Measurements from ENCODE around the gene SYT12.

The SYT12 gene

GRCh38 chr11:67054836-67055523, 32.0 kb downstream of the SYT12 start:
- Histone ChIP-seq H3K4me3 (ENCODE audit: low read length) (no peak overlapping the region), H3K4ac (ENCODE audit: low read depth, low read length) (no peak overlapping the region), H4K5ac (ENCODE audit: low read length) (no peak overlapping the region), H4K8ac (ENCODE audit: low read depth, low read length) (no peak overlapping the region), H3K4me2 (ENCODE audit: low read length) (no peak overlapping the region), H3K23ac (ENCODE audit: low read length) (no peak overlapping the region), H2AK5ac (ENCODE audit: low read length) (no peak overlapping the region), H3K27ac (ENCODE audit: low read depth, low read length) (no peak overlapping the region), H3K56ac (ENCODE audit: low read length) (peak overlapping the region; percentile 30), H3K9ac (ENCODE audit: low read length) (no peak overlapping the region), H2BK120ac (ENCODE audit: low read depth, low read length) (no peak overlapping the region), H3K4me1 (ENCODE audit: control insufficient read depth, low read depth, low read length) (peaks cover 4% of the 10 kb centered on the region), H2BK15ac (replicated peaks; ENCODE audit: low read depth) (no peak overlapping the region), H2BK5ac (ENCODE audit: low read length) (no peak overlapping the region), H3K79me2 (ENCODE audit: control insufficient read depth, insufficient read depth, low read length) (no peaks in the 10 kb centered on the region), H3K79me1 (ENCODE audit: low read length) (no peaks in the 10 kb centered on the region), H3K18ac (ENCODE audit: low read length) (no peak overlapping the region), H3K27me3 (ENCODE audit: insufficient read depth, low read length, poor library complexity) (no peaks in the 10 kb centered on the region), H3K36me3 (ENCODE audit: control insufficient read depth, insufficient read depth, low read length) (no peaks in the 10 kb centered on the region)
- WGBS (ENCODE audit: extremely low coverage, insufficient coverage, low lambda C conversion rate): no CpG with 5 or more reads among the region's 10 CpGs
- peak; percentile 76 for DNase-seq

GRCh38 chr11:67055812-67056211, 32.9 kb downstream of the SYT12 start:
- no peak overlapping the region for H4K8ac ChIP-seq (ENCODE audit: low read depth, low read length)
- DNase-seq: no peak
- H3K9ac ChIP-seq (ENCODE audit: low read length): no peak overlapping the region
- H3K4me3 ChIP-seq (ENCODE audit: low read length): no peak overlapping the region
- no peak overlapping the region for H3K56ac ChIP-seq (ENCODE audit: low read length)
- H3K27ac ChIP-seq (ENCODE audit: low read depth, low read length): no peak overlapping the region
- H3K79me2 ChIP-seq (ENCODE audit: control insufficient read depth, insufficient read depth, low read length): no peaks in the 10 kb centered on the region
- WGBS (ENCODE audit: extremely low coverage, insufficient coverage, low lambda C conversion rate): no CpG with 5 or more reads among the region's 17 CpGs
- H3K4me2 ChIP-seq (ENCODE audit: low read length): no peak overlapping the region
- no peak overlapping the region for H2BK120ac ChIP-seq (ENCODE audit: low read depth, low read length)
- no peak overlapping the region for H4K5ac ChIP-seq (ENCODE audit: low read length)
- no peak overlapping the region for H3K4ac ChIP-seq (ENCODE audit: low read depth, low read length)
- H3K79me1 ChIP-seq (ENCODE audit: low read length): no peaks in the 10 kb centered on the region
- peaks cover 4% of the 10 kb centered on the region for H3K4me1 ChIP-seq (ENCODE audit: control insufficient read depth, low read depth, low read length)
- no peaks in the 10 kb centered on the region for H3K27me3 ChIP-seq (ENCODE audit: insufficient read depth, low read length, poor library complexity)
- peak overlapping the region; percentile 7 for H3K18ac ChIP-seq (ENCODE audit: low read length)
- H2BK5ac ChIP-seq (ENCODE audit: low read length): no peak overlapping the region
- no peak overlapping the region for H2AK5ac ChIP-seq (ENCODE audit: low read length)
- no peak overlapping the region for H2BK15ac ChIP-seq (replicated peaks; ENCODE audit: low read depth)
- no peak overlapping the region for H3K23ac ChIP-seq (ENCODE audit: low read length)
- no peaks in the 10 kb centered on the region for H3K36me3 ChIP-seq (ENCODE audit: control insufficient read depth, insufficient read depth, low read length)

- peak within 1 kb of the TSS; percentile 5 for H2AK5ac ChIP-seq (ENCODE audit: low read length)
- peak within 1 kb of the TSS; percentile 71 for H3K4me2 ChIP-seq (ENCODE audit: low read length)
- no peaks in the 10 kb centered on the region for H3K79me2 ChIP-seq (ENCODE audit: control insufficient read depth, insufficient read depth, low read length)
- no peak within 1 kb of the TSS for H2BK120ac ChIP-seq (ENCODE audit: low read depth, low read length)
- H4K5ac ChIP-seq (ENCODE audit: low read length): no peak within 1 kb of the TSS
- peak within 1 kb of the TSS; percentile 82 for H3K9ac ChIP-seq (ENCODE audit: low read length)
- H3K23ac ChIP-seq (ENCODE audit: low read length): peak within 1 kb of the TSS; percentile 29
- H3K79me1 ChIP-seq (ENCODE audit: low read length): no peaks in the 10 kb centered on the region
- H4K8ac ChIP-seq (ENCODE audit: low read depth, low read length): no peak within 1 kb of the TSS
- peak within 1 kb of the TSS; percentile 94 for H3K56ac ChIP-seq (ENCODE audit: low read length)
- H3K27ac ChIP-seq (ENCODE audit: low read depth, low read length): no peak within 1 kb of the TSS
- peaks cover 4% of the 10 kb centered on the region for H3K4me1 ChIP-seq (ENCODE audit: control insufficient read depth, low read depth, low read length)
- peak within 1 kb of the TSS; percentile 40 for H3K4me3 ChIP-seq (ENCODE audit: low read length)
- no peak within 1 kb of the TSS for H3K4ac ChIP-seq (ENCODE audit: low read depth, low read length)
- no peak within 1 kb of the TSS for H2BK15ac ChIP-seq (replicated peaks; ENCODE audit: low read depth)
- peak; percentile 67 for DNase-seq
- H2BK5ac ChIP-seq (ENCODE audit: low read length): peak within 1 kb of the TSS; percentile 17
- H3K36me3 ChIP-seq (ENCODE audit: control insufficient read depth, insufficient read depth, low read length): no peaks in the 10 kb centered on the region
- H3K27me3 ChIP-seq (ENCODE audit: insufficient read depth, low read length, poor library complexity): no peaks in the 10 kb centered on the region
- peak within 1 kb of the TSS; percentile 25 for H3K18ac ChIP-seq (ENCODE audit: low read length)
- no CpG with 5 or more reads among the region's 72 CpGs for WGBS (ENCODE audit: extremely low coverage, insufficient coverage, low lambda C conversion rate)
These were observed 33.6 kb downstream of the SYT12 start, which contains the start of gene RHOD for GRCh38 chr11:67056267-67057204. RHOD (plus strand) TSS chr11:67056847; CDS start chr11:67056903, 56 bp downstream.

- Histone ChIP-seq H3K4me1 (ENCODE audit: control insufficient read depth, low read depth, low read length) (peaks cover 4% of the 10 kb centered on the region), H3K23ac (ENCODE audit: low read length) (peak overlapping the region; percentile 29), H3K9ac (ENCODE audit: low read length) (peak overlapping the region; percentile 82), H3K4ac (ENCODE audit: low read depth, low read length) (no peak overlapping the region), H3K56ac (ENCODE audit: low read length) (peak overlapping the region; percentile 94), H4K8ac (ENCODE audit: low read depth, low read length) (no peak overlapping the region), H3K4me3 (ENCODE audit: low read length) (peak overlapping the region; percentile 40), H2BK120ac (ENCODE audit: low read depth, low read length) (no peak overlapping the region), H4K5ac (ENCODE audit: low read length) (no peak overlapping the region), H3K36me3 (ENCODE audit: control insufficient read depth, insufficient read depth, low read length) (no peaks in the 10 kb centered on the region), H3K18ac (ENCODE audit: low read length) (peak overlapping the region; percentile 11), H3K4me2 (ENCODE audit: low read length) (peak overlapping the region; percentile 71), H3K27me3 (ENCODE audit: insufficient read depth, low read length, poor library complexity) (no peaks in the 10 kb centered on the region), H3K79me2 (ENCODE audit: control insufficient read depth, insufficient read depth, low read length) (no peaks in the 10 kb centered on the region), H3K79me1 (ENCODE audit: low read length) (no peaks in the 10 kb centered on the region), H3K27ac (ENCODE audit: low read depth, low read length) (no peak overlapping the region), H2AK5ac (ENCODE audit: low read length) (peak overlapping the region; percentile 5), H2BK15ac (replicated peaks; ENCODE audit: low read depth) (no peak overlapping the region), H2BK5ac (ENCODE audit: low read length) (peak overlapping the region; percentile 17)
- no CpG with 5 or more reads among the region's 10 CpGs for WGBS (ENCODE audit: extremely low coverage, insufficient coverage, low lambda C conversion rate)
- DNase-seq: peak; percentile 70
These were observed 34.3 kb downstream of the SYT12 start for GRCh38 chr11:67057205-67057672.

GRCh38 chr11:67058506-67058905, 35.6 kb downstream of the SYT12 start:
- Histone ChIP-seq H3K27me3 (ENCODE audit: insufficient read depth, low read length, poor library complexity) (no peaks in the 10 kb centered on the region), H3K79me2 (ENCODE audit: control insufficient read depth, insufficient read depth, low read length) (no peaks in the 10 kb centered on the region), H3K79me1 (ENCODE audit: low read length) (no peaks in the 10 kb centered on the region), H3K18ac (ENCODE audit: low read length) (no peak overlapping the region), H3K27ac (ENCODE audit: low read depth, low read length) (no peak overlapping the region), H3K4me3 (ENCODE audit: low read length) (no peak overlapping the region), H2BK120ac (ENCODE audit: low read depth, low read length) (no peak overlapping the region), H2AK5ac (ENCODE audit: low read length) (no peak overlapping the region), H3K4ac (ENCODE audit: low read depth, low read length) (no peak overlapping the region), H3K4me1 (ENCODE audit: control insufficient read depth, low read depth, low read length) (peaks cover 4% of the 10 kb centered on the region), H4K8ac (ENCODE audit: low read depth, low read length) (no peak overlapping the region), H3K9ac (ENCODE audit: low read length) (no peak overlapping the region), H3K4me2 (ENCODE audit: low read length) (no peak overlapping the region), H2BK5ac (ENCODE audit: low read length) (no peak overlapping the region), H3K36me3 (ENCODE audit: control insufficient read depth, insufficient read depth, low read length) (no peaks in the 10 kb centered on the region), H4K5ac (ENCODE audit: low read length) (no peak overlapping the region), H3K23ac (ENCODE audit: low read length) (no peak overlapping the region), H3K56ac (ENCODE audit: low read length) (no peak overlapping the region), H2BK15ac (replicated peaks; ENCODE audit: low read depth) (no peak overlapping the region)
- peak; percentile 64 for DNase-seq
- WGBS (ENCODE audit: extremely low coverage, insufficient coverage, low lambda C conversion rate): no CpG with 5 or more reads among the region's 8 CpGs

Measured in mesendoderm (in vitro differentiated cells).